Measurements from ENCODE around the gene SPOCK1.

The SPOCK1 gene

DNA sequence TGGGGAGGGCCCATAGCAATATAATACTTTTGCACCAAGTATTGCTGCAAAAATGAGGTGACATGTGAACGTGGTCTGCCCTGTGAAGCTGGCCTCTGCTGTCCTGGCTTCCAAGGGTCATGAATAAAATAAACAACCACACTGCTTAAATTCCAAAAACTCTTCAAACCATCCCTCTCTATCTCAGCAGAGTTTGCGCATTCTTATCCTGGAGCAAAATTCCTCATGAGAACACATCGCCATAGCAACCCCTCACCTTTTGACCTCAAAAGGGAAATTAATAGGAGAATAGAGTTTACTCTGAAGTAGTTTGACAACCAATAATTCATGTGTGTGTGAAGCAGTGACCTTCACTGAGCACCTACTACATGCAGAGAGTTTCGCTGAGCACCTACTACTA, 342.9 kb downstream of the SPOCK1 start:
- Histone ChIP-seq H3K9me3 (no peaks in the 10 kb centered on the region), H3K4me3 (ENCODE audit: low read depth, low read length) (no peak overlapping the region), H3K4me1 (no peaks in the 10 kb centered on the region), H3K27me3 (no peaks in the 10 kb centered on the region), H3K36me3 (no peaks in the 10 kb centered on the region)
- TF ChIP-seq, protein P1, sequence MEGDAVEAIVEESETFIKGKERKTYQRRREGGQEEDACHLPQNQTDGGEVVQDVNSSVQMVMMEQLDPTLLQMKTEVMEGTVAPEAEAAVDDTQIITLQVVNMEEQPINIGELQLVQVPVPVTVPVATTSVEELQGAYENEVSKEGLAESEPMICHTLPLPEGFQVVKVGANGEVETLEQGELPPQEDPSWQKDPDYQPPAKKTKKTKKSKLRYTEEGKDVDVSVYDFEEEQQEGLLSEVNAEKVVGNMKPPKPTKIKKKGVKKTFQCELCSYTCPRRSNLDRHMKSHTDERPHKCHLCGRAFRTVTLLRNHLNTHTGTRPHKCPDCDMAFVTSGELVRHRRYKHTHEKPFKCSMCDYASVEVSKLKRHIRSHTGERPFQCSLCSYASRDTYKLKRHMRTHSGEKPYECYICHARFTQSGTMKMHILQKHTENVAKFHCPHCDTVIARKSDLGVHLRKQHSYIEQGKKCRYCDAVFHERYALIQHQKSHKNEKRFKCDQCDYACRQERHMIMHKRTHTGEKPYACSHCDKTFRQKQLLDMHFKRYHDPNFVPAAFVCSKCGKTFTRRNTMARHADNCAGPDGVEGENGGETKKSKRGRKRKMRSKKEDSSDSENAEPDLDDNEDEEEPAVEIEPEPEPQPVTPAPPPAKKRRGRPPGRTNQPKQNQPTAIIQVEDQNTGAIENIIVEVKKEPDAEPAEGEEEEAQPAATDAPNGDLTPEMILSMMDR (IDR thresholded peaks at IDR 0.05; ENCODE audit: low read depth, low read length), result no peak
- DNase-seq, result no peak

DNA sequence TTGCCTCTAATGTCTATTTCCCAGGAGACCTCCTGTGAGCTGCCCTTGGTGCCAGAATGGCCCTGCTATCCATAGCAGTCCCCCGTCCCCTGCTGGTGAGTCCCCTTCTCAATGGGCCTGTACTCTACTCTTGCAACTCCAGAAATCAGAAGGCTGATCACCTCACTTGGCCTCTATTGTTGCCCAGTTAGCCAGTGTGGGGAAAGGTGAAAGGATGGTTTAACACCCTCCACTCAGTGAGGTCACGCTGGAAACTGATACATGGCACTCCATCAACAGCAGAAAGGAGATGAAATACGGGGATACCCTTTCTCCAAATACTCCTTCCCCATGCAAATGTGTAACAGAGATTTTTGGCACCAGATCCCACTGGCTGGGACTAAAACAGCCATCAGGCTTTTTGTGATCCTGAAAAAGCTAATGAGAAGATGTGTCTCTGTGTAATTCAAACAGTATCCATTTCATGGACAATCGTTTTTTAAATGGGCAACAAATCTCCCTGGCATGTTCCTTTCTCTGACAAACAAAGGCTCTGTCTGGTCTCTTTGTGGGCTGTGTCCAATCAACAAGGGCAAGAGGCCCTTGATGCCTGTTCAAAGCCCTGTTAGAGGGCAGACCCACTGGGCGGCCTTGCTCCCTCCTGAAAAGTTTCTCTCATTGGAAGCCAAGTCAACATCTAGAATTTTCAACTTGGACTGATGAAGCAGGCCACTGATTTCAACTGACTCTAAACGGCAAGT, 343.7 kb downstream of the SPOCK1 start:
- no peak for DNase-seq
- Histone ChIP-seq H3K4me3 (ENCODE audit: low read depth, low read length) (no peak overlapping the region), H3K27me3 (no peaks in the 10 kb centered on the region), H3K4me1 (no peaks in the 10 kb centered on the region), H3K36me3 (no peaks in the 10 kb centered on the region), H3K9me3 (no peaks in the 10 kb centered on the region)
- TF ChIP-seq, protein P1 (IDR thresholded peaks at IDR 0.05; ENCODE audit: low read depth, low read length), result no peak

DNA sequence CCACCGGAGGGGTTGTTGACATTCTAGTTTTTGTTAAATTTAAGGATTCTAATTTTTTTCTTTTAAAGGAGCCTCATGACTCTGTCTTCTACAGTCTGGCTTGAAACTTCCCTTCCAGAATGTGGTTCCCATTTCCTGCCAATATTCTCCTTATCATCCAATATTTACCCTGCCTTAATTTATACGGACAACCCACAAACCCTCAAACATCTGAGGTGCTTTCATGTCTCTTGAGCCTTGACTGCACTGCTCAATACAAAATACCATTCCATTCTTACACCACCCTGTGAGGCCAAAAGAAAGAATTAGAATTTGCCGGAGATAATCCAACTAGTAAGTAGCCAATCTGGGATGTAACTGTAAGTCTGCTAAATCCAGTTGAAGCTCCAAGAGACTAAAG, 346.5 kb downstream of the SPOCK1 start:
- TF ChIP-seq, protein P1 (IDR thresholded peaks at IDR 0.05; ENCODE audit: low read depth, low read length), result no peak
- no peaks in the 10 kb centered on the region for H3K4me1 ChIP-seq
- H3K9me3 ChIP-seq, result no peaks in the 10 kb centered on the region
- DNase-seq, result no peak
- no peaks in the 10 kb centered on the region for H3K27me3 ChIP-seq
- no peaks in the 10 kb centered on the region for H3K36me3 ChIP-seq
- H3K4me3 ChIP-seq (ENCODE audit: low read depth, low read length), result no peak overlapping the region

DNA sequence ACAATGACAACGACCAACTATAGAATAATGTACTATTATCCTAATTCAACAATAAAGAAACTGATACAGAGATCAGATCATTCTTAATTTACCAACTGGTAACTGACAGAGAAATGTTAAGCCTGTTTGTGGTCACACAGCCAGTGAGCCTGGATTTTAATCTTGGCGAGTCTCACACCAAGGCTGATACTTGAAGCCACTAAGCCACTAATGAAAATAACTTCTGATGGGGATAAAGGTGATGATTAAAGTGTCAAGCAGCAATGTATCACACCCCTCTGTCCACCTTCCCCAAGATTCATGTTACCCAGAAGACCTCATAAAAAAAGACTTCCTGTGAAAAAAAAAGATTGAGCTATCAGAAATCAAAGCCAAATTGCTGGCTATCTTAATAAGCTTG, 350.5 kb downstream of the SPOCK1 start:
- no peaks in the 10 kb centered on the region; the same call in none of the 2 replicates for H3K27me3 ChIP-seq
- H3K4me1 ChIP-seq, result no peaks in the 10 kb centered on the region
- DNase-seq, result no peak
- no peaks in the 10 kb centered on the region for H3K36me3 ChIP-seq
- H3K9me3 ChIP-seq, result no peaks in the 10 kb centered on the region
- TF ChIP-seq, protein P1 (IDR thresholded peaks at IDR 0.05; ENCODE audit: low read depth, low read length), result no peak
- H3K4me3 ChIP-seq (ENCODE audit: low read depth, low read length), result no peak overlapping the region

DNA sequence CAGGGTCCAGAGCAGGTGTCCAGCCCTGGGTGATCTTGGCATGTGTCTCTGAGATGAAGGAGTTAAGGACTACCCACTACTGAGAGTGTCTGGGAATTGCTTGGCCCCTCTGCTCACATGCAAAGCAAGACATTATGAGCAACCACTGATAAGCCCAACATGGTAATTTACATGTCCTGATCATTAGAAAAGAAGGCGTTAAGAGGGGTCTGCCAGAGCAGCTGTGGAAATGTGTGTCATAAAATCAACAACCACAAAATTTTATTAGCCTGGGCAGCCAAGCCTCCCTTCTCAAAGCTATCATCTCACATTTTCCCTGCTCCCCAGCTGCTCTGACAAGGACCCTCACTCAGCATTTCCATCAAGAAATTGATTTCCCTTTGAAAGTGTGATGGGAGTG, 351.0 kb downstream of the SPOCK1 start:
- Histone ChIP-seq H3K4me3 (ENCODE audit: low read depth, low read length) (no peak overlapping the region), H3K9me3 (no peaks in the 10 kb centered on the region), H3K36me3 (no peaks in the 10 kb centered on the region), H3K27me3 (no peaks in the 10 kb centered on the region; the same call in none of the 2 replicates), H3K4me1 (no peaks in the 10 kb centered on the region)
- no peak for DNase-seq
- TF ChIP-seq, protein P1 (IDR thresholded peaks at IDR 0.05; ENCODE audit: low read depth, low read length), result no peak

DNA sequence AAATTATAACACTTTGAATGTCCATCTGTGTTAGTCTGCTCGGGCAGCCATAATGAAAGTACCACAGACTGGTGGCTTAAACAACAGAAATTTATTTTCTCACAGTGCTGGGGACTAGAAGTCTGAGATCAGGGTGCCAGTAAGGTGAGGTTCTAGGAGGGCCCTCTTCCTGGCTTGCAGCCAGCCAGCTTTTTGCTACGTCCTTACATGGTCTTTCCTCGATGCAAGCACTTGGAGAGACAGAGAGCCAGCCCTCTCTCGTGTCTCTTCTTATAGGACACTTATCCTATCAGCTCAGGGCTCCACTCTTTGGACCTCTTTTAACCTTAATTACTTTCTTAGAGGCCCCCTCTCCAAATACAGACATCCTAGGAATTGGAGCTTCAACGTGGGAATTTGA, 351.8 kb downstream of the SPOCK1 start:
- TF ChIP-seq, protein P1 (IDR thresholded peaks at IDR 0.05; ENCODE audit: low read depth, low read length), result no peak
- no peaks in the 10 kb centered on the region; the same call in none of the 2 replicates for H3K27me3 ChIP-seq
- H3K4me3 ChIP-seq (ENCODE audit: low read depth, low read length), result no peak overlapping the region
- no peaks in the 10 kb centered on the region for H3K36me3 ChIP-seq
- H3K4me1 ChIP-seq, result no peaks in the 10 kb centered on the region
- no peak for DNase-seq
- H3K9me3 ChIP-seq, result no peaks in the 10 kb centered on the region

All from BE2C (cell line).